Activated CD8-positive, alpha-beta memory T cell treated with anti-CD3 and anti-CD28 coated beads for 36 hours (primary cell): Measurements from ENCODE around the gene PAX7. TPM values are rescaled to one million over a fixed set of nuclear protein-coding genes. Genes with fewer than 3 reads are reported as not detected.

ENCODE experiments used
- CTCF ChIA-PET: fragments of 350-600 bp; sonication (Branson Sonifier 250); formaldehyde crosslinking; loops from one replicate; lab custom pipeline; 2021; ENCODE audit warnings: antibody characterized with exemption; lab: Charles Lee
- POLR2A ChIA-PET: fragments of 350-600 bp; sonication (Branson Sonifier 250); formaldehyde crosslinking; loops from one replicate; lab custom pipeline; 2021; ENCODE audit warnings: antibody characterized with exemption; lab: Charles Lee
- total RNA-seq, 2 experiments: library from RNA; stranded (reverse); gene quantifications; one replicate each; pipeline ENCODE4 v1.2.3, GENCODE V29; 2021

Gene PAX7
- total RNA-seq, 2 experiments from 2014 or later, result not detected

- POLR2A ChIA-PET, result no interaction called here
- CTCF ChIA-PET, result interaction anchor here (0.6 kb wide), 1 partner anchor 403 kb away, joined by 3 read pairs; no protein-coding TSS in a partner anchor
Observed at GRCh38 chr1:18638835-18639364, 8.3 kb downstream of the PAX7 start.

- ChIA-PET CTCF (interaction anchor here (0.6 kb wide), 1 partner anchor 403 kb away, joined by 3 read pairs; no protein-coding TSS in a partner anchor), POLR2A (no interaction called here)
Observed at GRCh38 chr1:18639368-18640055, 8.9 kb downstream of the PAX7 start.

GRCh38 chr1:18640228-18641004 is 9.8 kb downstream of the PAX7 start:
- ChIA-PET CTCF (no interaction called here), POLR2A (no interaction called here)

- POLR2A ChIA-PET, result no interaction called here
- CTCF ChIA-PET, result no interaction called here
Observed at GRCh38 chr1:18641005-18641941, 10.6 kb downstream of the PAX7 start.

- ChIA-PET POLR2A (no interaction called here), CTCF (no interaction called here)
Observed at GRCh38 chr1:18642278-18643095, 11.8 kb downstream of the PAX7 start.

- ChIA-PET POLR2A (no interaction called here), CTCF (no interaction called here)
Observed at GRCh38 chr1:18643154-18644012, 12.7 kb downstream of the PAX7 start.

GRCh38 chr1:18644013-18644399 is 13.4 kb downstream of the PAX7 start:
- CTCF ChIA-PET, result interaction anchor here (1.2 kb wide), 1 partner anchor 62 kb away, joined by 3 read pairs; no protein-coding TSS in a partner anchor
- POLR2A ChIA-PET, result no interaction called here

- POLR2A ChIA-PET, result no interaction called here
- CTCF ChIA-PET, result interaction anchor here (1.2 kb wide), 1 partner anchor 63 kb away, joined by 3 read pairs; no protein-coding TSS in a partner anchor
Observed at GRCh38 chr1:18644446-18644845, 13.8 kb downstream of the PAX7 start.

- POLR2A ChIA-PET, result no interaction called here
- CTCF ChIA-PET, result interaction anchor here (1.2 kb wide), 1 partner anchor 63 kb away, joined by 3 read pairs; no protein-coding TSS in a partner anchor
Observed at GRCh38 chr1:18644973-18645746, 14.5 kb downstream of the PAX7 start.

- ChIA-PET CTCF (no interaction called here), POLR2A (no interaction called here)
Observed at GRCh38 chr1:18645747-18646090, 15.1 kb downstream of the PAX7 start.

- CTCF ChIA-PET, result no interaction called here
- POLR2A ChIA-PET, result no interaction called here
Observed at GRCh38 chr1:18646091-18646785, 15.6 kb downstream of the PAX7 start.

- ChIA-PET CTCF (no interaction called here), POLR2A (no interaction called here)
Observed at GRCh38 chr1:18646786-18647410, 16.3 kb downstream of the PAX7 start.

- POLR2A ChIA-PET, result no interaction called here
- CTCF ChIA-PET, result no interaction called here
Observed at GRCh38 chr1:18647681-18648214, 17.1 kb downstream of the PAX7 start.

GRCh38 chr1:18649693-18650370 is 19.2 kb downstream of the PAX7 start:
- ChIA-PET POLR2A (no interaction called here), CTCF (no interaction called here)

- POLR2A ChIA-PET, result no interaction called here
- CTCF ChIA-PET, result no interaction called here
Observed at GRCh38 chr1:18651713-18652112, 21.1 kb downstream of the PAX7 start.
